GM12878 (cell line): ENCODE data around the gene C10orf88. TPM values are rescaled to one million over a fixed set of nuclear protein-coding genes. Genes with fewer than 3 reads are reported as not detected.

Experiments used
- ATAC-seq: fragments of 200-7000 bp; cut with Tn5 transposase; 3 replicates; pipeline ENCODE4 v1.9.1; 2020; ENCODE audit warnings: mild to moderate bottlenecking, moderate library complexity
- BruUV-seq: library from RNA; stranded (reverse); fragments of 400-500 nt; replicated peaks from 2 replicates; lab custom pipeline; 2021; lab: Mats Ljungman, UMichigan
- CTCF ChIA-PET: fragments of 300-600 bp; sonication (Branson Sonifier 250); formaldehyde crosslinking; extraction: SDS; loops from one replicate; lab custom pipeline; 2021; ENCODE audit warnings: inconsistent platforms; lab: Yijun Ruan, JAX
- POLR2A ChIA-PET: fragments of 350-600 bp; formaldehyde crosslinking; extraction: SDS; loops from one replicate; lab custom pipeline; 2021; ENCODE audit warnings: inconsistent platforms; lab: Charles Lee
- RAD21 ChIA-PET: fragments of 300-600 bp; sonication (Branson Sonifier 250); formaldehyde crosslinking; loops from one replicate; lab custom pipeline; 2023; ENCODE audit warnings: antibody characterized with exemption; ENCODE audit not compliant: unreplicated experiment; lab: Charles Lee
- SMC1A ChIA-PET: fragments of 300-600 bp; sonication (Branson Sonifier 250); formaldehyde crosslinking; loops from one replicate; lab custom pipeline; 2023; ENCODE audit not compliant: unreplicated experiment, uncharacterized antibody; lab: Charles Lee
- DNase-seq: peaks from one replicate; pipeline ENCODE4 v3.0.0-alpha.2; 2011; ENCODE audit warnings: low read depth, low spot score
- FAIRE-seq: peaks from 3 replicates; lab custom pipeline; 2011; peaks lifted over from hg19 to GRCh38; lab: Jason Lieb, UNC
- H2AFZ ChIP-seq: 2 replicates; pipeline ENCODE4 v1.6.0; 2011; ENCODE audit warnings: low read depth, low read length, control low read depth; ENCODE audit not compliant: control insufficient read depth
- H3K27ac ChIP-seq: 2 replicates; pipeline ENCODE4 v1.5.1; 2011; ENCODE audit warnings: control low read depth; ENCODE audit not compliant: control insufficient read depth, insufficient read depth
- H3K27me3 ChIP-seq, 2 experiments: replicated peaks in 1 of 2; 2 replicates each; pipeline versions ENCODE4 v1.6.0 to v1.6.1; 2011; ENCODE audit warnings: low read length in 1 of 2; ENCODE audit not compliant: control insufficient read depth in 2 of 2, insufficient read depth in 2 of 2
- H3K36me3 ChIP-seq, 2 experiments: 2 replicates each; pipeline ENCODE4 v1.5.1; 2011; ENCODE audit warnings: low read length in 1 of 2; ENCODE audit not compliant: control insufficient read depth in 2 of 2, insufficient read depth in 2 of 2
- H3K4me1 ChIP-seq: 2 replicates; pipeline ENCODE4 v1.6.1; 2011; ENCODE audit warnings: mild to moderate bottlenecking, low read length, moderate library complexity, mixed read lengths; ENCODE audit not compliant: control insufficient read depth, insufficient read depth
- H3K4me2 ChIP-seq: 2 replicates; pipeline ENCODE4 v1.6.0; 2011; ENCODE audit warnings: control low read depth; ENCODE audit not compliant: control insufficient read depth, insufficient read depth
- H3K4me3 ChIP-seq: fragments of 200-600 bp; sonication (generic); 2 replicates; pipeline ENCODE4 v1.5.1; 2016
- H3K79me2 ChIP-seq: 2 replicates; pipeline ENCODE4 v1.6.0; 2011; ENCODE audit warnings: low read length; ENCODE audit not compliant: control insufficient read depth, insufficient read depth
- H3K9ac ChIP-seq: 2 replicates; pipeline ENCODE4 v1.8.0; 2011; ENCODE audit warnings: low read length, control low read depth, mixed read lengths; ENCODE audit not compliant: control insufficient read depth, insufficient read depth
- H3K9me3 ChIP-seq: replicated peaks from 3 replicates; pipeline ENCODE4 v1.5.1; 2011; ENCODE audit warnings: mild to moderate bottlenecking, low read length; ENCODE audit not compliant: control insufficient read depth, insufficient read depth
- H4K20me1 ChIP-seq: 2 replicates; pipeline ENCODE4 v1.6.0; 2011; ENCODE audit not compliant: control insufficient read depth, insufficient read depth
- ASH2L ChIP-seq: fragments of 300-600, 200-600 bp; sonication (generic); IDR thresholded peaks from 2 replicates; pipeline ENCODE4 v1.6.1; 2017; ENCODE audit warnings: low read depth, mild to moderate bottlenecking, borderline replicate concordance
- CBFB ChIP-seq: IDR thresholded peaks from 2 replicates; pipeline ENCODE4 v1.6.1; 2016; ENCODE audit warnings: antibody characterized with exemption, low read depth
- CHD2 ChIP-seq: IDR thresholded peaks from 2 replicates; pipeline ENCODE4 v1.6.1; 2011; ENCODE audit warnings: low read depth, low read length, improper control_type of control experiment, borderline replicate concordance
- FOXM1 ChIP-seq: IDR thresholded peaks from 2 replicates; pipeline ENCODE4 v1.6.1; 2012; ENCODE audit warnings: low read depth, mild to moderate bottlenecking, inconsistent platforms, low read length, moderate library complexity
- LARP7 ChIP-seq: fragments of 450-650 bp; IDR thresholded peaks from 2 replicates; pipeline ENCODE4 v1.6.1; 2017; ENCODE audit warnings: mild to moderate bottlenecking
- MTA2 ChIP-seq: fragments of 450-650 bp; IDR thresholded peaks from 2 replicates; pipeline ENCODE4 v1.6.1; 2016; ENCODE audit warnings: low read depth, mild to moderate bottlenecking, moderate library complexity
- MYB ChIP-seq: fragments of 150-350 bp; IDR thresholded peaks from 2 replicates; pipeline ENCODE4 v1.6.1; 2014; ENCODE audit warnings: mild to moderate bottlenecking, low read depth, low read length, borderline replicate concordance
- POLR2A ChIP-seq: IDR thresholded peaks from 2 replicates; pipeline ENCODE4 v1.6.1; 2011; ENCODE audit warnings: low read depth, mild to moderate bottlenecking, low read length
- YBX1 ChIP-seq: fragments of 450-650 bp; IDR thresholded peaks from 2 replicates; pipeline ENCODE4 v1.6.1; 2016; ENCODE audit warnings: antibody characterized with exemption
- ZNF24 ChIP-seq: fragments of 450-650 bp; IDR thresholded peaks from 2 replicates; pipeline ENCODE4 v1.6.1; 2017; ENCODE audit warnings: antibody characterized with exemption, mild to moderate bottlenecking
- WGBS: methylation state at CpG from one replicate; pipeline ENCODE4 v1.1.6; 2016; ENCODE audit warnings: low lambda C conversion rate; ENCODE audit not compliant: insufficient replicate concordance, insufficient coverage; ENCODE audit errors: missing lambda C conversion rate; 5-methylcytosine and 5-hydroxymethylcytosine counted together
- in situ Hi-C: fragments of 300-500 bp; cut with MboI; formaldehyde crosslinking; loops from 9 replicates; pipeline ENCODE4 v1.14.3; 2018; ENCODE audit warnings: mixed read lengths
- intact Hi-C: fragments of 100-400 bp; cut with micrococcal nuclease; formaldehyde crosslinking; loops from one replicate; pipeline ENCODE4 v1.14.2; 2022; ENCODE audit not compliant: unreplicated experiment
- polyA plus RNA-seq, 11 experiments: library from polyadenylated mRNA; depleted of rRNA in 4 of 11; unstranded in 6 of 11; stranded (reverse) in 5 of 11; fragments of >200 nt; fragmentation: Nextera tagmentation in 4 of 11; fragmentation: Illumina TruSeq in 1 of 11; extraction: Ambion mirVana in 4 of 11; extraction: Trizol in 1 of 11; gene quantifications; 1 replicate in 1 of 11; 2 replicates in 10 of 11; pipeline versions ENCODE4 v1.2.1 to v1.2.3, GENCODE V29; 2011 to 2016; ENCODE audit warnings: inconsistent platforms in 2 of 11, missing spikeins in 2 of 11, low read depth in 1 of 11
- total RNA-seq, 4 experiments: library from RNA; depleted of rRNA in 3 of 4; stranded (reverse); fragments of >200 nt in 3 of 4; fragmentation: Illumina TruSeq in 1 of 4; extraction: Trizol in 1 of 4; gene quantifications; 2 replicates each; pipeline versions ENCODE4 v1.2.1 to v1.2.3, GENCODE V29; 2013 to 2021
- TF ChIP-seq, protein P1 (sequence below): fragments of 450-650 bp; IDR thresholded peaks from 2 replicates; pipeline ENCODE4 v1.6.1; 2018; ENCODE audit warnings: borderline replicate concordance, mild to moderate bottlenecking; ENCODE audit not compliant: partially characterized antibody
- TF ChIP-seq, protein P2 (sequence below): fragments of 450-650 bp; IDR thresholded peaks from 2 replicates; pipeline ENCODE4 v1.6.1; 2016; ENCODE audit warnings: mild to moderate bottlenecking
- TF ChIP-seq, protein P3 (sequence below): IDR thresholded peaks from 2 replicates; pipeline ENCODE4 v1.6.1; 2011; ENCODE audit warnings: mild to moderate bottlenecking, low read depth, low read length, moderate library complexity; ENCODE audit not compliant: insufficient replicate concordance
- TF ChIP-seq, protein P4 (sequence below): fragments of 450-650 bp; formaldehyde crosslinking; IDR thresholded peaks from 2 replicates; pipeline ENCODE4 v1.4.0; 2022; ENCODE audit warnings: mild to moderate bottlenecking, moderate library complexity

The C10orf88 gene
- total and polyA plus RNA-seq, 10 of the 15 experiments (the other 5 are each of a cell fraction or from before 2014, with no cell fraction given), result 4.7 to 12.5 (median 8.5) TPM

DNA sequence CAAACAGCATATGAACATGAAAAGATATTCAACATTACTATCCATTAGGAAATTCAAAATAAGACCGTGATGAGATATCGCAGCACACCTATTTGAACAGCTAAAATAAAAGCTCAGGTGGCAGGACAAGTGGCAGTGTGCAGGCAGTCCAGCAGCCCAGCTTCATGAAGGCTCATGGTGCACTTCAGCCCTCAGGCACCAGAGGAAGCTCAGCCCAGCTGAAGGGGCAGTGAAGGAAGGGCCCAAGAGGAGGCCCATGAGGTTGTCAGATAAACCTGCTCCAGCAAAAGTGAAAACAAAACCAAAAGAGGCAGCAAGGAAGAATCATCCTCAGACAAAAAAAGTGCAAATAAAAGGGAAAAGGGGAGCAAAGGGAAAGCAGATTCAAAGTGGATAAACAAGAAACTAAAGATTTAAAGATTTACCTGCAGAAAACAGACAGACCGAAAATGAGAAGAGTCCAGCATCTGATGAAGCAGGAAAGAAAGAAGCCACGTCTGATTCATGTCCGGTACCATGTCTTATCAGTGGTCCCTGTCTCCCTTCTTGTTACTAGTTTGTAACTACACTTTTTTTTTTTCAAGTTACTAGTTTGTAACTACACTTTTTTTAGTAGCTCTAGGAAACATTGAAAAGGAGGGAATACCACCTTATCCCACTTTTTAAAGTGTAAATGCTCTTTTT is 59.6 kb downstream of the C10orf88 start:
- in situ Hi-C loops, result no loop called here
- Histone ChIP-seq H4K20me1 (no peaks in the 10 kb centered on the region), H3K36me3 (no peaks in the 10 kb centered on the region), H3K27ac (no peak overlapping the region), H3K9me3 (no peaks in the 10 kb centered on the region)
- no peak for TF ChIP-seq MYB
- TF ChIP-seq ASH2L, result no peak
- TF ChIP-seq, protein P1, sequence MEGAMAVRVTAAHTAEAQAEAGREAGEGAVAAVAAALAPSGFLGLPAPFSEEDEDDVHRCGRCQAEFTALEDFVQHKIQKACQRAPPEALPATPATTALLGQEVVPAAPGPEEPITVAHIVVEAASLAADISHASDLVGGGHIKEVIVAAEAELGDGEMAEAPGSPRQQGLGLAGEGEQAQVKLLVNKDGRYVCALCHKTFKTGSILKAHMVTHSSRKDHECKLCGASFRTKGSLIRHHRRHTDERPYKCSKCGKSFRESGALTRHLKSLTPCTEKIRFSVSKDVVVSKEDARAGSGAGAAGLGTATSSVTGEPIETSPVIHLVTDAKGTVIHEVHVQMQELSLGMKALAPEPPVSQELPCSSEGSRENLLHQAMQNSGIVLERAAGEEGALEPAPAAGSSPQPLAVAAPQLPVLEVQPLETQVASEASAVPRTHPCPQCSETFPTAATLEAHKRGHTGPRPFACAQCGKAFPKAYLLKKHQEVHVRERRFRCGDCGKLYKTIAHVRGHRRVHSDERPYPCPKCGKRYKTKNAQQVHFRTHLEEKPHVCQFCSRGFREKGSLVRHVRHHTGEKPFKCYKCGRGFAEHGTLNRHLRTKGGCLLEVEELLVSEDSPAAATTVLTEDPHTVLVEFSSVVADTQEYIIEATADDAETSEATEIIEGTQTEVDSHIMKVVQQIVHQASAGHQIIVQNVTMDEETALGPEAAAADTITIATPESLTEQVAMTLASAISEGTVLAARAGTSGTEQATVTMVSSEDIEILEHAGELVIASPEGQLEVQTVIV, result no peak
- TF ChIP-seq POLR2A, result no peak
- no peak for TF ChIP-seq LARP7
- no peak for TF ChIP-seq YBX1
- TF ChIP-seq, protein P2, sequence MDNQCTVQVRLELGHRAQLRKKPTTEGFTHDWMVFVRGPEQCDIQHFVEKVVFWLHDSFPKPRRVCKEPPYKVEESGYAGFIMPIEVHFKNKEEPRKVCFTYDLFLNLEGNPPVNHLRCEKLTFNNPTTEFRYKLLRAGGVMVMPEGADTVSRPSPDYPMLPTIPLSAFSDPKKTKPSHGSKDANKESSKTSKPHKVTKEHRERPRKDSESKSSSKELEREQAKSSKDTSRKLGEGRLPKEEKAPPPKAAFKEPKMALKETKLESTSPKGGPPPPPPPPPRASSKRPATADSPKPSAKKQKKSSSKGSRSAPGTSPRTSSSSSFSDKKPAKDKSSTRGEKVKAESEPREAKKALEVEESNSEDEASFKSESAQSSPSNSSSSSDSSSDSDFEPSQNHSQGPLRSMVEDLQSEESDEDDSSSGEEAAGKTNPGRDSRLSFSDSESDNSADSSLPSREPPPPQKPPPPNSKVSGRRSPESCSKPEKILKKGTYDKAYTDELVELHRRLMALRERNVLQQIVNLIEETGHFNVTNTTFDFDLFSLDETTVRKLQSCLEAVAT, result no peak
- no peak for TF ChIP-seq MTA2
- TF ChIP-seq ZNF24, result no peak
- TF ChIP-seq CHD2, result no peak
- no peak for TF ChIP-seq CBFB
- TF ChIP-seq, protein P3, sequence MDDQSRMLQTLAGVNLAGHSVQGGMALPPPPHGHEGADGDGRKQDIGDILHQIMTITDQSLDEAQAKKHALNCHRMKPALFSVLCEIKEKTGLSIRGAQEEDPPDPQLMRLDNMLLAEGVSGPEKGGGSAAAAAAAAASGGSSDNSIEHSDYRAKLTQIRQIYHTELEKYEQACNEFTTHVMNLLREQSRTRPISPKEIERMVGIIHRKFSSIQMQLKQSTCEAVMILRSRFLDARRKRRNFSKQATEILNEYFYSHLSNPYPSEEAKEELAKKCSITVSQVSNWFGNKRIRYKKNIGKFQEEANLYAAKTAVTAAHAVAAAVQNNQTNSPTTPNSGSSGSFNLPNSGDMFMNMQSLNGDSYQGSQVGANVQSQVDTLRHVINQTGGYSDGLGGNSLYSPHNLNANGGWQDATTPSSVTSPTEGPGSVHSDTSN, result no peak
- no peak for TF ChIP-seq FOXM1
- TF ChIP-seq, protein P4, sequence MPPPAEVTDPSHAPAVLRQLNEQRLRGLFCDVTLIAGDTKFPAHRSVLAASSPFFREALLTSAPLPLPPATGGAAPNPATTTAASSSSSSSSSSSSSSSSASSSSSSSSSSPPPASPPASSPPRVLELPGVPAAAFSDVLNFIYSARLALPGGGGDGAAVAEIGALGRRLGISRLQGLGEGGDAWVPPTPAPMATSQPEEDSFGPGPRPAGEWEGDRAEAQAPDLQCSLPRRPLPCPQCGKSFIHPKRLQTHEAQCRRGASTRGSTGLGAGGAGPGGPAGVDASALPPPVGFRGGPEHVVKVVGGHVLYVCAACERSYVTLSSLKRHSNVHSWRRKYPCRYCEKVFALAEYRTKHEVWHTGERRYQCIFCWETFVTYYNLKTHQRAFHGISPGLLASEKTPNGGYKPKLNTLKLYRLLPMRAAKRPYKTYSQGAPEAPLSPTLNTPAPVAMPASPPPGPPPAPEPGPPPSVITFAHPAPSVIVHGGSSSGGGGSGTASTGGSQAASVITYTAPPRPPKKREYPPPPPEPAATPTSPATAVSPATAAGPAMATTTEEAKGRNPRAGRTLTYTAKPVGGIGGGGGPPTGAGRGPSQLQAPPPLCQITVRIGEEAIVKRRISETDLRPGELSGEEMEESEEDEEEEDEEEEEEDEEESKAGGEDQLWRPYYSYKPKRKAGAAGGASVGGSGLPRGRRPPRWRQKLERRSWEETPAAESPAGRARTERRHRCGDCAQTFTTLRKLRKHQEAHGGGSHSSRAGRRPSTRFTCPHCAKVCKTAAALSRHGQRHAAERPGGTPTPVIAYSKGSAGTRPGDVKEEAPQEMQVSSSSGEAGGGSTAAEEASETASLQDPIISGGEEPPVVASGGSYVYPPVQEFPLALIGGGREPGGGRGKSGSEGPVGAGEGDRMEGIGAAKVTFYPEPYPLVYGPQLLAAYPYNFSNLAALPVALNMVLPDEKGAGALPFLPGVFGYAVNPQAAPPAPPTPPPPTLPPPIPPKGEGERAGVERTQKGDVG, result no peak
- TF ChIP-seq, all 136 proteins: peak for 0
- ChIA-PET RAD21 (interaction anchor here (0.6 kb wide), 1 partner anchor 614 kb away, joined by 5 read pairs; no protein-coding TSS in a partner anchor), SMC1A (no interaction called here), POLR2A (no interaction called here), CTCF (no interaction called here)
- H3K4me2 ChIP-seq, result peak overlapping the region; percentile 42; the same call in 1 of the 2 replicates
- no peaks in the 10 kb centered on the region for H3K27me3 ChIP-seq
- FAIRE-seq (no peak), DNase-seq (no peak), ATAC-seq (peak; percentile 51)
- no peaks in the 10 kb centered on the region for H3K4me1 ChIP-seq
- H2AFZ ChIP-seq, result peak overlapping the region; percentile 56
- 98% methylated on average over 5 of the region's 5 CpGs for WGBS
- H3K4me3 ChIP-seq, result 0 out of 2 replicates have a peak overlapping the region, but pooled peaks have one; percentile 24
- BruUV-seq, result no TSS peak
- intact Hi-C loops, result no loop called here
- no peaks in the 10 kb centered on the region for H3K79me2 ChIP-seq
- H3K9ac ChIP-seq, result no peak overlapping the region; the same call in 1 of the 2 replicates
